Measurements from ENCODE around the gene KLF17. TPM values are rescaled to one million over a fixed set of nuclear protein-coding genes. Genes with fewer than 3 reads are reported as not detected.

KLF17 gene
- total RNA-seq, 2 donors from 2014 or later, result 0.92 TPM; not detected in 1

GRCh38 chr1:44147582-44147981 is 29.0 kb downstream of the KLF17 start:
- Histone ChIP-seq H3K27ac (no peak overlapping the region), H3K27me3 (replicated peaks; ENCODE audit: insufficient read depth) (no peaks in the 10 kb centered on the region), H3K4me1 (ENCODE audit: control insufficient read depth in 1 of 2, low read depth in 2 of 2) (no peaks in the 10 kb centered on the region), H3K9me3 (peaks cover 10% of the 10 kb centered on the region), H3K36me3 (no peaks in the 10 kb centered on the region), H3K4me3 (no peak overlapping the region)
- TF ChIP-seq CTCF (IDR thresholded peaks at IDR 0.05), result no peak
- DNase-seq (ENCODE audit: low spot score) (no peak), ATAC-seq (ENCODE audit: insufficient number of reproducible peaks, low FRiP score, low read depth) (no peak)

DNA sequence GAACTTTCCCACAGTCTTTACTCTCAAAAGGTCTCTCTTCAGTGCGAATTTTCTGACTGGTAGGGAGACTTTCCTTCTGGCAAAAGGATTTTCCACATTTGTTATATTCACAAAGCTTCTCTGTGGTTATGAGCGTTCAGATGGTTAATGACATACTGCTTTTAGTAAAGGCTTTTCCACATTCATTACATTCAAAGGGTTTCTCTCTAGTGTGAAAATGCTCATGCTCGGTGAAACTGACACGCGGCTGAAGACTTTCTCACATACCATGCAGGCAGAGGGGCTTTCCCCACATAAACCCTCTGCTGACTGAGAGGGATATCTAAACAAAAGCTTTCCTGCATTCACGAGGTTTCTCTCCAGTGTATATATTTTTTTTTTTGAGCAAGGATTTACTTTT is 32.7 kb downstream of the KLF17 start:
- H3K4me3 ChIP-seq, result no peak overlapping the region
- TF ChIP-seq CTCF (IDR thresholded peaks at IDR 0.05), result no peak

DNA sequence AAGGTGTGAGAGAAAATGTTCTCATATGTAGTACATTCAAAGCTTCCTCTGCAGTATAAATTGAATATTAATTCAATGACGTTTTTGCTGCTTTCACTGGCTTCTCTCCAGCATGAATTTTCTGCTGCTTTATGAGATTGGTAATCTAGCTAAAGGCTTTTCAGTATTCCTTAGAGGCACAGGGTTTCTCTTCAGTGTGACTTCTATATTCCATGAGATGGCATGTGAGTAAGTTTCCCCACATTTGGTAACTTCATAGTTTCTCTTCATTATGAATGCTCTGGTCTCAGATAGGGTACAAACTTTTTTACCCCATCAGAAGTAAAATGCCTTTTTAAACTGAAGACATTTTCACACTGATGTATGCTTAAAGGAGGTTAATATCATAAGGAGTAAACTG is 33.2 kb downstream of the KLF17 start:
- no peak overlapping the region for H3K27ac ChIP-seq
- no peak for DNase-seq (ENCODE audit: low spot score)
- H3K9me3 ChIP-seq, result no peaks in the 10 kb centered on the region
- H3K27me3 ChIP-seq (replicated peaks; ENCODE audit: insufficient read depth), result no peaks in the 10 kb centered on the region
- no peak for ATAC-seq (ENCODE audit: insufficient number of reproducible peaks, low FRiP score, low read depth)
- H3K36me3 ChIP-seq, result no peaks in the 10 kb centered on the region
- TF ChIP-seq CTCF (IDR thresholded peaks at IDR 0.05), result no peak
- H3K4me3 ChIP-seq, result no peak overlapping the region
- H3K4me1 ChIP-seq (ENCODE audit: control insufficient read depth in 1 of 2, low read depth in 2 of 2), result no peaks in the 10 kb centered on the region

More for the DNA sequence above, 32.7 kb downstream of the KLF17 start:
- H3K27ac ChIP-seq, result no peak overlapping the region
- no peaks in the 10 kb centered on the region for H3K4me1 ChIP-seq (ENCODE audit: control insufficient read depth in 1 of 2, low read depth in 2 of 2)
- DNase-seq (ENCODE audit: low spot score), result no peak
- H3K9me3 ChIP-seq, result no peaks in the 10 kb centered on the region
- no peaks in the 10 kb centered on the region for H3K27me3 ChIP-seq (replicated peaks; ENCODE audit: insufficient read depth)
- no peaks in the 10 kb centered on the region for H3K36me3 ChIP-seq
- no peak for ATAC-seq (ENCODE audit: insufficient number of reproducible peaks, low FRiP score, low read depth)

DNA sequence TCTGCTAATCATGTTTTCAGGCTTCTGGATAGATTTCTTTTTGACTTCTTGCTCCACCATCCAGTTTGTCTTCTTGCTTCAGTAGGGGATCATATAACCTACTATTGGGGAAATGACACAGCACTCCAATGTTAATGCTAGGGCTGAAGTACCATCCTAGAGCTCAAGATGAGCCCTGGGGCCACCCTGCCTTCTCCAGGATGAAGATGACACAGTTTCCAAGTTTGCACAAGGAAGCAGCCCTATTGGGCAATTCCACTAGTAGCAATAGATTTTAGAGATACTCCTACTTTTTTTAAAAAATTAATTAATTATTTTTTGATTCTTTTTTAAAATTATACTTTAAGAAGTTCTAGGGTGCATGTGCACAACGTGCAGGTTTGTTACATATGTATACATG is 34.1 kb downstream of the KLF17 start:
- no peaks in the 10 kb centered on the region for H3K9me3 ChIP-seq
- H3K36me3 ChIP-seq, result no peaks in the 10 kb centered on the region
- H3K27ac ChIP-seq, result no peak overlapping the region
- no peak for TF ChIP-seq CTCF (IDR thresholded peaks at IDR 0.05)
- no peaks in the 10 kb centered on the region for H3K27me3 ChIP-seq (replicated peaks; ENCODE audit: insufficient read depth)
- no peak overlapping the region for H3K4me3 ChIP-seq
- no peak for DNase-seq (ENCODE audit: low spot score)
- H3K4me1 ChIP-seq (ENCODE audit: control insufficient read depth in 1 of 2, low read depth in 2 of 2), result no peaks in the 10 kb centered on the region
- ATAC-seq (ENCODE audit: insufficient number of reproducible peaks, low FRiP score, low read depth), result no peak

DNA sequence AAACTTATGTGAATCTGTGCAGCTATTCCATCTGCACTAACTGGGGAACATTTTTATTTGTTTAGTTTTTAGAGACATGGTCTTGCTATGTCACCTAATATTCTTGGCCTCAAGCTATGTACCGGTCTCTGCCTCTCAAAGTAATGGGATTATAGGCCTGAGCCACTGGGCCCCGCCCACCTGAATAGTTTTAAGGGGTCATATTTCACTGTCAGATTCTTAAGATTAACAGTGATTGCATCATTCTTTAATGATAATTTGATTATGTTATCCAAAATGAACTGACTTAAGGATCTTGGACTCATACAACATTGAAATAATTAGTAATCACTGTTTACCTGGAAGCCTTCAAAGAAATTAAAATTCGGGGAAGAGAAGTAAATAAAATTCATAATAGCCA is 35.4 kb downstream of the KLF17 start:
- H3K27ac ChIP-seq, result no peak overlapping the region
- no peak for TF ChIP-seq CTCF (IDR thresholded peaks at IDR 0.05)
- DNase-seq (ENCODE audit: low spot score) (no peak), ATAC-seq (ENCODE audit: insufficient number of reproducible peaks, low FRiP score, low read depth) (no peak)
- H3K4me1 ChIP-seq (ENCODE audit: control insufficient read depth in 1 of 2, low read depth in 2 of 2), result no peaks in the 10 kb centered on the region
- no peaks in the 10 kb centered on the region for H3K27me3 ChIP-seq (replicated peaks; ENCODE audit: insufficient read depth)
- no peaks in the 10 kb centered on the region for H3K9me3 ChIP-seq
- H3K4me3 ChIP-seq, result no peak overlapping the region
- H3K36me3 ChIP-seq, result no peaks in the 10 kb centered on the region

All from thoracic aorta (tissue), 2 donors.